MCF 10A (cell line): ENCODE measurements around the gene RAD51B. TPM values are rescaled to one million over a fixed set of nuclear protein-coding genes. Genes with fewer than 3 reads are reported as not detected.

ENCODE experiments used
- BruUV-seq: library from RNA; stranded (reverse); fragments of 400-500 nt; replicated peaks from 2 replicates; lab custom pipeline; 2021; lab: Mats Ljungman, UMichigan
- CTCF ChIA-PET: fragments of 300-600 bp; sonication (Branson Sonifier 250); formaldehyde crosslinking; extraction: SDS; loops from one replicate; lab custom pipeline; 2021; ENCODE audit warnings: antibody characterized with exemption, inconsistent platforms; lab: Yijun Ruan, JAX
- POLR2A ChIA-PET: fragments of 300-600, 350-650 bp; sonication (Branson Sonifier 250); formaldehyde crosslinking; extraction: SDS; loops from one replicate; lab custom pipeline; 2020; ENCODE audit warnings: antibody characterized with exemption, inconsistent platforms; lab: Yijun Ruan, JAX
- DNase-seq: peaks from one replicate; pipeline ENCODE4 v3.0.0-alpha.2; 2018; ENCODE audit not compliant: unreplicated experiment
- H3K27ac Mint-ChIP-seq: one replicate; pipeline ENCODE4 v1.8.0; 2022; ENCODE audit warnings: mild to moderate bottlenecking, low read depth, mixed read lengths; ENCODE audit not compliant: unreplicated experiment
- H3K27me3 Mint-ChIP-seq: one replicate; pipeline ENCODE4 v1.8.0; 2022; ENCODE audit warnings: mixed read lengths; ENCODE audit not compliant: insufficient read depth, unreplicated experiment
- H3K36me3 Mint-ChIP-seq: one replicate; pipeline ENCODE4 v1.8.0; 2022; ENCODE audit warnings: mild to moderate bottlenecking, moderate library complexity, mixed read lengths; ENCODE audit not compliant: insufficient read depth, unreplicated experiment
- H3K4me1 Mint-ChIP-seq: one replicate; pipeline ENCODE4 v1.8.0; 2022; ENCODE audit warnings: mixed read lengths; ENCODE audit not compliant: insufficient read depth, unreplicated experiment
- H3K4me3 Mint-ChIP-seq: one replicate; pipeline ENCODE4 v1.8.0; 2022; ENCODE audit warnings: mild to moderate bottlenecking, moderate library complexity, mixed read lengths; ENCODE audit not compliant: unreplicated experiment
- H3K9me3 Mint-ChIP-seq: one replicate; pipeline ENCODE4 v1.8.0; 2022; ENCODE audit warnings: mixed read lengths; ENCODE audit not compliant: unreplicated experiment
- CTCF ChIP-seq: fragments of 200-600 bp; IDR thresholded peaks from one replicate; pipeline ENCODE4 v1.8.0; 2022; ENCODE audit warnings: antibody characterized with exemption, mild to moderate bottlenecking; ENCODE audit not compliant: unreplicated experiment
- intact Hi-C: fragments of 100-400 bp; cut with micrococcal nuclease; formaldehyde crosslinking; loops from 2 replicates; pipeline ENCODE4 v1.14.1; 2022
- total RNA-seq: library from RNA; stranded (reverse); gene quantifications from 2 replicates; pipeline ENCODE4 v1.2.3, GENCODE V29; 2022

The RAD51B gene
- total RNA-seq, 1 experiment from 2014 or later = 14.6 TPM

GRCh38 chr14:68682166-68683103 lies 862.9 kb downstream of the RAD51B start:
- peaks cover 7% of the 10 kb centered on the region for H3K36me3 Mint-ChIP-seq
- intact Hi-C loops = loop anchor here (2.0 to 10.0 kb wide), 3 partner anchors 136 to 432 kb away; no protein-coding TSS in a partner anchor
- ChIA-PET CTCF (interaction anchor here (0.6 to 1.7 kb wide), 5 partner anchors 18 to 274 kb away, joined by 3 to 8 read pairs (median 5); no protein-coding TSS in a partner anchor), POLR2A (interaction anchor here (0.6 to 8.5 kb wide), 20 partner anchors 10 to 450 kb away, joined by 3 to 229 read pairs (median 4); partner anchors contain the start of gene ZFP36L1)
- no TSS peak for BruUV-seq
- TF ChIP-seq CTCF = no peak
- peaks cover 65% of the 10 kb centered on the region for H3K4me1 Mint-ChIP-seq
- no peaks in the 10 kb centered on the region for H3K9me3 Mint-ChIP-seq
- H3K27ac Mint-ChIP-seq = peak overlapping the region; percentile 73
- no peak overlapping the region for H3K4me3 Mint-ChIP-seq
- H3K27me3 Mint-ChIP-seq = no peaks in the 10 kb centered on the region
- peak; percentile 94 for DNase-seq

GRCh38 chr14:68683326-68683725 lies 863.7 kb downstream of the RAD51B start:
- DNase-seq = peak; percentile 40
- no TSS peak for BruUV-seq
- TF ChIP-seq CTCF = no peak
- ChIA-PET CTCF (interaction anchor here (0.7 to 1.7 kb wide), 4 partner anchors 17 to 136 kb away, joined by 4 to 8 read pairs (median 5); no protein-coding TSS in a partner anchor), POLR2A (interaction anchor here (0.6 to 8.5 kb wide), 18 partner anchors 9 to 544 kb away, joined by 3 to 229 read pairs (median 4); partner anchors contain the start of gene ZFP36L1)
- Mint-ChIP-seq H3K36me3 (peaks cover 9% of the 10 kb centered on the region), H3K4me1 (peaks cover 66% of the 10 kb centered on the region), H3K27me3 (no peaks in the 10 kb centered on the region), H3K9me3 (no peaks in the 10 kb centered on the region), H3K27ac (peak overlapping the region; percentile 73), H3K4me3 (no peak overlapping the region)
- intact Hi-C loops = loop anchor here (2.0 to 10.0 kb wide), 3 partner anchors 137 to 433 kb away; no protein-coding TSS in a partner anchor

- H3K9me3 Mint-ChIP-seq = no peaks in the 10 kb centered on the region
Observed at GRCh38 chr14:68684466-68685418, 865.2 kb downstream of the RAD51B start.

More at GRCh38 chr14:68684466-68685418, 865.2 kb downstream of the RAD51B start:
- TSS peak; percentile 32 for BruUV-seq
- peak overlapping the region; percentile 96 for H3K27ac Mint-ChIP-seq
- no peaks in the 10 kb centered on the region for H3K27me3 Mint-ChIP-seq
- peak overlapping the region; percentile 1 for H3K4me3 Mint-ChIP-seq
- intact Hi-C loops = loop anchor here (1.0 to 10.0 kb wide), 3 partner anchors 11 to 280 kb away; no protein-coding TSS in a partner anchor
- TF ChIP-seq CTCF = no peak
- peaks cover 9% of the 10 kb centered on the region for H3K36me3 Mint-ChIP-seq
- POLR2A ChIA-PET = interaction anchor here (0.6 to 8.5 kb wide), 20 partner anchors 8 to 744 kb away, joined by 3 to 229 read pairs (median 5); partner anchors contain the start of gene ZFP36L1
- DNase-seq = no peak
- peaks cover 67% of the 10 kb centered on the region for H3K4me1 Mint-ChIP-seq
- CTCF ChIA-PET = interaction anchor here (0.7 to 1.6 kb wide), 4 partner anchors 101 to 1452 kb away, joined by 3 to 6 read pairs (median 4); no protein-coding TSS in a partner anchor
